IMR-90 (cell line): ENCODE measurements around the gene FAAP24. TPM values are rescaled to one million over a fixed set of nuclear protein-coding genes. Genes with fewer than 3 reads are reported as not detected.
"Not testable (repeated sequence)": the region's sequence is repeated elsewhere in the genome, so short reads cannot be mapped to it uniquely, and the experiment has no call there.

Experiments
- ATAC-seq: fragments of 200-7000 bp; cut with Tn5 transposase; 2 replicates; pipeline ENCODE4 v1.9.1; 2020; ENCODE audit warnings: low read depth, mild to moderate bottlenecking, moderate library complexity
- BruUV-seq: library from RNA; stranded (reverse); fragments of 400-500 nt; replicated peaks from 2 replicates; lab custom pipeline; 2021; lab: Mats Ljungman, UMichigan
- CTCF ChIA-PET: fragments of 300-600 bp; formaldehyde crosslinking; extraction: SDS; loops from one replicate; lab custom pipeline; 2021; ENCODE audit warnings: antibody characterized with exemption; lab: Yijun Ruan, JAX
- POLR2A ChIA-PET: fragments of 300-600 bp; sonication (Branson Sonifier 250); formaldehyde crosslinking; loops from one replicate; lab custom pipeline; 2022; ENCODE audit warnings: antibody characterized with exemption; ENCODE audit not compliant: unreplicated experiment; lab: Charles Lee
- DNase-seq: peaks from one replicate; pipeline ENCODE4 v3.0.0; 2013
- H2AFZ ChIP-seq: replicated peaks from 2 replicates; pipeline ENCODE3; 2013; ENCODE audit warnings: low read length, mild to moderate bottlenecking; ENCODE audit not compliant: poor library complexity
- H2AK5ac ChIP-seq: 2 replicates; pipeline ENCODE4 v1.6.1; 2013; ENCODE audit warnings: low read depth, low read length, inconsistent platforms
- H2AK9ac ChIP-seq: replicated peaks from 2 replicates; pipeline ENCODE3; 2013; ENCODE audit warnings: mild to moderate bottlenecking, low read depth, low read length, moderate library complexity; ENCODE audit not compliant: poor library complexity
- H2BK120ac ChIP-seq: 2 replicates; pipeline ENCODE4 v1.6.1; 2013; ENCODE audit warnings: low read depth, low read length, inconsistent platforms
- H2BK15ac ChIP-seq: 3 replicates; pipeline ENCODE4 v1.6.1; 2013; ENCODE audit warnings: low read depth, low read length, inconsistent platforms
- H2BK20ac ChIP-seq: 2 replicates; pipeline ENCODE4 v1.6.1; 2013; ENCODE audit warnings: low read depth, mild to moderate bottlenecking, inconsistent platforms, low read length, moderate library complexity
- H2BK5ac ChIP-seq: 2 replicates; pipeline ENCODE4 v1.6.1; 2013; ENCODE audit warnings: mild to moderate bottlenecking, low read depth, low read length, inconsistent platforms; ENCODE audit not compliant: poor library complexity, severe bottlenecking
- H3K14ac ChIP-seq: replicated peaks from 2 replicates; pipeline ENCODE4 v1.6.1; 2013; ENCODE audit warnings: low read depth, low read length, inconsistent platforms
- H3K18ac ChIP-seq: 2 replicates; pipeline ENCODE4 v1.6.1; 2013; ENCODE audit warnings: low read depth, low read length, control low read depth
- H3K23ac ChIP-seq: 2 replicates; pipeline ENCODE4 v1.6.1; 2013; ENCODE audit warnings: low read depth, low read length, inconsistent platforms
- H3K27ac ChIP-seq: 2 replicates; pipeline ENCODE4 v1.5.1; 2013; ENCODE audit warnings: mild to moderate bottlenecking, control low read depth, low read length; ENCODE audit not compliant: insufficient read depth
- H3K27me3 ChIP-seq: 2 replicates; pipeline ENCODE4 v1.6.1; 2013; ENCODE audit warnings: low read length; ENCODE audit not compliant: control insufficient read depth, insufficient read depth
- H3K36me3 ChIP-seq: 2 replicates; pipeline ENCODE4 v1.6.1; 2013; ENCODE audit warnings: low read length, mixed read lengths; ENCODE audit not compliant: control insufficient read depth, insufficient read depth
- H3K4ac ChIP-seq: 2 replicates; pipeline ENCODE4 v1.6.1; 2013; ENCODE audit warnings: low read depth, low read length, inconsistent platforms
- H3K4me1 ChIP-seq: 2 replicates; pipeline ENCODE4 v1.6.1; 2013; ENCODE audit warnings: low read length, mixed read lengths; ENCODE audit not compliant: control insufficient read depth, insufficient read depth
- H3K4me2 ChIP-seq: 2 replicates; pipeline ENCODE4 v1.6.1; 2013; ENCODE audit warnings: low read depth, mild to moderate bottlenecking, control low read depth, low read length, moderate library complexity
- H3K4me3 ChIP-seq: 2 replicates; pipeline ENCODE4 v1.5.1; 2013; ENCODE audit warnings: low read depth, mild to moderate bottlenecking, control low read depth, low read length, moderate library complexity; ENCODE audit not compliant: insufficient read depth
- H3K56ac ChIP-seq: 2 replicates; pipeline ENCODE4 v1.6.1; 2013; ENCODE audit warnings: low read length, inconsistent platforms; ENCODE audit not compliant: insufficient read depth; ENCODE audit errors: extremely low read depth
- H3K79me1 ChIP-seq, 2 experiments: 2 replicates each; pipeline ENCODE4 v1.6.1; 2013; ENCODE audit warnings: low read length in 2 of 2, inconsistent platforms in 1 of 2, low read depth in 1 of 2
- H3K9ac ChIP-seq: 2 replicates; pipeline ENCODE4 v1.6.1; 2013; ENCODE audit warnings: low read depth, low read length, control low read depth
- H3K9me1 ChIP-seq: 2 replicates; pipeline ENCODE4 v1.6.1; 2013; ENCODE audit warnings: low read length, inconsistent platforms; ENCODE audit not compliant: insufficient read depth
- H3K9me3 ChIP-seq: 2 replicates; pipeline ENCODE4 v1.6.1; 2013; ENCODE audit warnings: low read length; ENCODE audit not compliant: control insufficient read depth, insufficient read depth
- H4K20me1 ChIP-seq: 2 replicates; pipeline ENCODE4 v1.6.1; 2013; ENCODE audit warnings: low read length, inconsistent platforms; ENCODE audit not compliant: insufficient read depth
- H4K5ac ChIP-seq: 2 replicates; pipeline ENCODE4 v1.6.1; 2013; ENCODE audit warnings: mild to moderate bottlenecking, low read depth, low read length, control low read depth
- H4K8ac ChIP-seq, 2 experiments: 2 replicates each; pipeline ENCODE4 v1.6.1; 2013; ENCODE audit warnings: low read depth in 2 of 2, low read length in 2 of 2, control low read depth in 1 of 2, inconsistent platforms in 1 of 2
- H4K91ac ChIP-seq: 2 replicates; pipeline ENCODE4 v1.6.1; 2013; ENCODE audit warnings: low read depth, low read length, inconsistent platforms; ENCODE audit not compliant: insufficient read depth
- WGBS, 2 experiments: methylation state at CpG; one replicate each; pipeline versions ENCODE4 v1.1.5 to v1.1.7; 2013; ENCODE audit warnings: missing lambda C conversion rate in 2 of 2; ENCODE audit not compliant: insufficient read length in 1 of 2; ENCODE audit errors: extremely low coverage in 2 of 2; 5-methylcytosine and 5-hydroxymethylcytosine counted together
- dilution Hi-C: fragments of 300-500 bp; cut with HindIII; formaldehyde crosslinking; loops from one replicate; pipeline ENCODE4 v1.14.3; 2018; ENCODE audit warnings: low sequenced_read_pairs; ENCODE audit not compliant: unreplicated experiment
- in situ Hi-C: fragments of 300-500 bp; cut with MboI; formaldehyde crosslinking; loops from 3 replicates; pipeline ENCODE4 v1.14.3; 2019; ENCODE audit warnings: low sequenced_read_pairs, inconsistent platforms, mixed read lengths
- intact Hi-C: fragments of 100-400 bp; cut with micrococcal nuclease; formaldehyde crosslinking; loops from 2 replicates; pipeline ENCODE4 v1.10.0; 2022
- polyA plus RNA-seq, 3 experiments: library from polyadenylated mRNA; depleted of rRNA; stranded (reverse); fragments of >200 nt; gene quantifications; 2 replicates each; pipeline ENCODE4 v1.2.3, GENCODE V29; 2012; ENCODE audit warnings: low replicate concordance in 1 of 3
- total RNA-seq: library from RNA; depleted of rRNA; stranded (reverse); fragments of >200 nt; gene quantifications from 2 replicates; pipeline ENCODE4 v1.2.3, GENCODE V29; 2012

FAAP24 gene
- total and polyA plus RNA-seq, 2 of the 4 experiments (the other 2 are of a cell fraction): 2.2 to 2.3 TPM

- H3K4me3 ChIP-seq, H2BK20ac ChIP-seq, H4K91ac ChIP-seq, H3K18ac ChIP-seq, H3K27ac ChIP-seq, dilution Hi-C loops, H3K56ac ChIP-seq, H3K9me1 ChIP-seq, ATAC-seq, POLR2A ChIA-PET, H3K9ac ChIP-seq, H3K4ac ChIP-seq, H3K79me1 ChIP-seq, H4K8ac ChIP-seq, H3K4me1 ChIP-seq, H2AK9ac ChIP-seq, H3K14ac ChIP-seq, H2BK120ac ChIP-seq, H2BK15ac ChIP-seq, H2AK5ac ChIP-seq, H3K9me3 ChIP-seq, BruUV-seq, intact Hi-C loops, H4K5ac ChIP-seq, H3K4me2 ChIP-seq, DNase-seq, H3K27me3 ChIP-seq, in situ Hi-C loops, H3K23ac ChIP-seq, CTCF ChIA-PET, H2BK5ac ChIP-seq, H4K20me1 ChIP-seq, H2AFZ ChIP-seq, H3K36me3 ChIP-seq: not testable (repeated sequence)
- no CpG with 5 or more reads among the region's 6 CpGs for WGBS, 2 experiments
Measured at GRCh38 chr19:32982488-32982887, 10.4 kb downstream of the FAAP24 start.

- H3K79me1 ChIP-seq, in situ Hi-C loops, H3K4me2 ChIP-seq, ATAC-seq, H4K20me1 ChIP-seq, H2BK120ac ChIP-seq, H3K23ac ChIP-seq, H3K27me3 ChIP-seq, H3K9ac ChIP-seq, H3K27ac ChIP-seq, H3K9me3 ChIP-seq, H3K9me1 ChIP-seq, H3K36me3 ChIP-seq, H4K91ac ChIP-seq, dilution Hi-C loops, CTCF ChIA-PET, H4K5ac ChIP-seq, BruUV-seq, H3K4me3 ChIP-seq, H3K4me1 ChIP-seq, POLR2A ChIA-PET, H2AK5ac ChIP-seq, H2BK15ac ChIP-seq, H2AFZ ChIP-seq, H2BK5ac ChIP-seq, DNase-seq, H3K18ac ChIP-seq, intact Hi-C loops, H4K8ac ChIP-seq, H3K14ac ChIP-seq, H2BK20ac ChIP-seq, H2AK9ac ChIP-seq, H3K4ac ChIP-seq, H3K56ac ChIP-seq: not testable (repeated sequence)
- 93% methylated on average over 5 of the region's 5 CpGs; no CpG with 5 or more reads in 1 of the 2 experiments for WGBS, 2 experiments
Measured at GRCh38 chr19:32988254-32988653, 16.2 kb downstream of the FAAP24 start.
